HEK293 (cell line): ENCODE measurements around the gene CEP72.
"Not testable (repeated sequence)": the region's sequence is repeated elsewhere in the genome, so short reads cannot be mapped to it uniquely, and the experiment has no call there.

Experiments used
- HOXD13 ChIP-seq: sonication (generic); formaldehyde crosslinking; IDR thresholded peaks from 2 replicates; pipeline ENCODE4 v1.8.0; 2022; ENCODE audit warnings: missing genetic modification reagents, borderline replicate concordance
- REPIN1 ChIP-seq: fragments of 450-650 bp; formaldehyde crosslinking; IDR thresholded peaks from 2 replicates; pipeline ENCODE4 v1.5.1; 2017; ENCODE audit warnings: missing biosample characterization, missing genetic modification characterization, low read depth
- YY1 ChIP-seq: fragments of 450-650 bp; formaldehyde crosslinking; IDR thresholded peaks from 2 replicates; pipeline ENCODE4 v1.5.1; 2018; ENCODE audit warnings: missing biosample characterization, missing genetic modification characterization
- TF ChIP-seq, protein P1 (sequence below): fragments of 450-650 bp; formaldehyde crosslinking; IDR thresholded peaks from 2 replicates; pipeline ENCODE4 v1.5.1; 2016; ENCODE audit warnings: missing biosample characterization, missing genetic modification characterization, low read depth
- TF ChIP-seq, protein P2 (sequence below): fragments of 450-650 bp; formaldehyde crosslinking; IDR thresholded peaks from 2 replicates; pipeline ENCODE4 v1.5.1; 2016; ENCODE audit warnings: missing biosample characterization, missing genetic modification characterization
- TF ChIP-seq, protein P3 (sequence below): fragments of 450-650 bp; formaldehyde crosslinking; IDR thresholded peaks from 2 replicates; pipeline ENCODE4 v1.5.1; 2016; ENCODE audit warnings: missing biosample characterization, missing genetic modification characterization

DNA sequence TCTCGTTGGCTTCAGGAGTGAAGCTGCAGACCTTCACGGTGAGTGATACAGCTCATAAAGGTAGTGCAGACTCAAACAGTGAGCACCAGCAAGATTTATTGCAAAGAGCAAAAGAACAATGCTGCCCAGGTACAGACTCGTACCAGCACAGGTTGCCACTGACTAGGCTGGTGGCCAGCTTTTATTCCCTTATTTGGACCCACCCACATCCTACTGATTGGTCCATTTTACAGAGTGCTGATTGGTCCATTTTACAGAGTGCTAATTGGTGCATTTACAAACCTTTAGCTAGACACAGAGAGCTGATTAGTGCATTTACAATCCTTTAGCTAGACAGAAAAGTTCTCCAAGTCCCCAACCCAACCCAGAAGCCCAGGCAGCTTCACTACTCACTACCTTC lies 29.7 kb upstream of the CEP72 start:
- not testable (repeated sequence) for TF ChIP-seq REPIN1 (tag by site-specific recombination); YY1; HOXD13
- TF ChIP-seq, protein P1, sequence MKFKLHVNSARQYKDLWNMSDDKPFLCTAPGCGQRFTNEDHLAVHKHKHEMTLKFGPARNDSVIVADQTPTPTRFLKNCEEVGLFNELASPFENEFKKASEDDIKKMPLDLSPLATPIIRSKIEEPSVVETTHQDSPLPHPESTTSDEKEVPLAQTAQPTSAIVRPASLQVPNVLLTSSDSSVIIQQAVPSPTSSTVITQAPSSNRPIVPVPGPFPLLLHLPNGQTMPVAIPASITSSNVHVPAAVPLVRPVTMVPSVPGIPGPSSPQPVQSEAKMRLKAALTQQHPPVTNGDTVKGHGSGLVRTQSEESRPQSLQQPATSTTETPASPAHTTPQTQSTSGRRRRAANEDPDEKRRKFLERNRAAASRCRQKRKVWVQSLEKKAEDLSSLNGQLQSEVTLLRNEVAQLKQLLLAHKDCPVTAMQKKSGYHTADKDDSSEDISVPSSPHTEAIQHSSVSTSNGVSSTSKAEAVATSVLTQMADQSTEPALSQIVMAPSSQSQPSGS (tag by site-specific recombination) = not testable (repeated sequence)
- TF ChIP-seq, protein P2, sequence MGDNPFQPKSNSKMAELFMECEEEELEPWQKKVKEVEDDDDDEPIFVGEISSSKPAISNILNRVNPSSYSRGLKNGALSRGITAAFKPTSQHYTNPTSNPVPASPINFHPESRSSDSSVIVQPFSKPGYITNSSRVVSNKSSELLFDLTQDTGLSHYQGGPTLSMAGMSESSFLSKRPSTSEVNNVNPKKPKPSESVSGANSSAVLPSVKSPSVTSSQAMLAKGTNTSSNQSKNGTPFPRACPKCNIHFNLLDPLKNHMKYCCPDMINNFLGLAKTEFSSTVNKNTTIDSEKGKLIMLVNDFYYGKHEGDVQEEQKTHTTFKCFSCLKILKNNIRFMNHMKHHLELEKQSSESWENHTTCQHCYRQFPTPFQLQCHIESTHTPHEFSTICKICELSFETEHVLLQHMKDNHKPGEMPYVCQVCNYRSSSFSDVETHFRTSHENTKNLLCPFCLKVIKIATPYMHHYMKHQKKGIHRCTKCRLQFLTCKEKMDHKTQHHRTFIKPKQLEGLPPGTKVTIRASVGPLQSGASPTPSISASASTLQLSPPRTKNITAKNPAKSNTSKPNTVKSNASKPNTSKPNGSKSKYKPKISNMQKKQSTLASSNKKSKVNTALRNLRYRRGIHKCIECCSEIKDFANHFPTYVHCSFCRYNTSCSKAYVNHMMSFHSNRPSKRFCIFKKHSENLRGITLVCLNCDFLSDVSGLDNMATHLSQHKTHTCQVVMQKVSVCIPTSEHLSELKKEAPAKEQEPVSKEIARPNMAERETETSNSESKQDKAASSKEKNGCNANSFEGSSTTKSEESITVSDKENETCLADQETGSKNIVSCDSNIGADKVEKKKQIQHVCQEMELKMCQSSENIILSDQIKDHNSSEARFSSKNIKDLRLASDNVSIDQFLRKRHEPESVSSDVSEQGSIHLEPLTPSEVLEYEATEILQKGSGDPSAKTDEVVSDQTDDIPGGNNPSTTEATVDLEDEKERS (tag by site-specific recombination) = not testable (repeated sequence)
- TF ChIP-seq, protein P3, sequence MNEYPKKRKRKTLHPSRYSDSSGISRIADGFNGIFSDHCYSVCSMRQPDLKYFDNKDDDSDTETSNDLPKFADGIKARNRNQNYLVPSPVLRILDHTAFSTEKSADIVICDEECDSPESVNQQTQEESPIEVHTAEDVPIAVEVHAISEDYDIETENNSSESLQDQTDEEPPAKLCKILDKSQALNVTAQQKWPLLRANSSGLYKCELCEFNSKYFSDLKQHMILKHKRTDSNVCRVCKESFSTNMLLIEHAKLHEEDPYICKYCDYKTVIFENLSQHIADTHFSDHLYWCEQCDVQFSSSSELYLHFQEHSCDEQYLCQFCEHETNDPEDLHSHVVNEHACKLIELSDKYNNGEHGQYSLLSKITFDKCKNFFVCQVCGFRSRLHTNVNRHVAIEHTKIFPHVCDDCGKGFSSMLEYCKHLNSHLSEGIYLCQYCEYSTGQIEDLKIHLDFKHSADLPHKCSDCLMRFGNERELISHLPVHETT (tag by site-specific recombination) = not testable (repeated sequence)
